Esophagus squamous epithelium (tissue), 5 donors: Measurements from ENCODE around the gene TUBB2B. TPM values are rescaled to one million over a fixed set of nuclear protein-coding genes. Genes with fewer than 3 reads are reported as not detected.

ENCODE experiments used
- DNase-seq: peaks from one replicate; lab custom pipeline; 2025; lab: John Stamatoyannopoulos, UW
- H3K27ac ChIP-seq, 4 donors: fragments of 200-600 bp; sonication (generic); one replicate each; pipeline ENCODE4 v1.5.1; 2016 to 2019; ENCODE audit warnings: mild to moderate bottlenecking in 1 of 4
- H3K27me3 ChIP-seq, 4 donors: fragments of 200-600 bp; sonication (generic); 1 replicate in 3 of 4; 2 replicates in 1 of 4; pipeline versions ENCODE4 v1.5.1 to v1.6.0; 2017 to 2021; ENCODE audit warnings: antibody characterized with exemption in 1 of 4
- H3K36me3 ChIP-seq, 3 donors: fragments of 200-600 bp; sonication (generic); one replicate each; pipeline ENCODE4 v1.5.1; 2016 to 2019
- H3K4me1 ChIP-seq, 3 donors: fragments of 200-600 bp; sonication (generic); one replicate each; pipeline ENCODE4 v1.5.1; 2017 to 2019
- H3K4me3 ChIP-seq, 4 donors: fragments of 200-600 bp; sonication (generic); 1 replicate in 3 of 4; 2 replicates in 1 of 4; pipeline ENCODE4 v1.5.1; 2016 to 2019; ENCODE audit warnings: mild to moderate bottlenecking in 2 of 4, moderate library complexity in 1 of 4
- H3K9me3 ChIP-seq, 3 donors: fragments of 200-600 bp; sonication (generic); one replicate each; pipeline ENCODE4 v1.5.1; 2016 to 2019
- CTCF ChIP-seq, 6 experiments: fragments of 450-650 bp in 4 of 6; fragments of 200-600 bp in 2 of 6; sonication (generic) in 2 of 6; IDR thresholded peaks; one replicate each; pipeline ENCODE4 v1.5.1; 2016 to 2019; ENCODE audit warnings: antibody characterized with exemption in 6 of 6, mild to moderate bottlenecking in 4 of 6, moderate library complexity in 4 of 6
- POLR2A ChIP-seq, 4 donors: fragments of 450-650 bp; IDR thresholded peaks; one replicate each; pipeline ENCODE4 v1.6.1; 2017; ENCODE audit warnings: antibody characterized with exemption in 4 of 4, mild to moderate bottlenecking in 4 of 4, moderate library complexity in 3 of 4
- WGBS, 2 donors: methylation state at CpG; one replicate each; pipeline ENCODE4 v1.1.5; 2018; 5-methylcytosine and 5-hydroxymethylcytosine counted together
- intact Hi-C: fragments of 100-400 bp; cut with DNase I; formaldehyde crosslinking; loops from one replicate; pipeline ENCODE4 v1.15.0; 2022
- total RNA-seq, 4 donors: library from RNA; depleted of rRNA; stranded (reverse); fragments of >200 nt; gene quantifications; one replicate each; pipeline ENCODE4 v1.1.0, GENCODE V29; 2016
- donor health status: DM: yes; HTN: yes; CAD: no.

Gene TUBB2B
- total RNA-seq, 4 donors from 2014 or later = 1.6 to 5.0 (median 3.2) TPM

- Histone ChIP-seq H3K27ac (no peak overlapping the region), H3K27me3 (no peaks in the 10 kb centered on the region), H3K4me3 (no peak overlapping the region), H3K9me3 (no peaks in the 10 kb centered on the region), H3K36me3 (no peaks in the 10 kb centered on the region), H3K4me1 (peaks cover 6 to 15% (median 14%) of the 10 kb centered on the region in 3 donors)
- no peak for DNase-seq
- intact Hi-C loops = no loop called here
- TF ChIP-seq POLR2A (IDR thresholded peaks at IDR 0.05) (no peak), CTCF (IDR thresholded peaks at IDR 0.05) (no peak)
- WGBS, 2 donors = 82 to 97% methylated on average over 2 of the region's 2 CpGs
Measured at GRCh38 chr6:3213334-3213695, 14.1 kb downstream of the TUBB2B start.

GRCh38 chr6:3212261-3212660 lies 15.2 kb downstream of the TUBB2B start:
- intact Hi-C loops = no loop called here
- peaks cover 12 to 26% (median 21%) of the 10 kb centered on the region in 3 donors for H3K4me1 ChIP-seq
- WGBS, 2 donors = 93% methylated on average over 6 of the region's 6 CpGs
- H3K4me3 ChIP-seq = no peak overlapping the region
- H3K36me3 ChIP-seq = no peaks in the 10 kb centered on the region
- no peak for DNase-seq
- peak overlapping the region in 1 of 4 donors; percentile 31 for H3K27ac ChIP-seq
- H3K27me3 ChIP-seq = no peaks in the 10 kb centered on the region
- no peak for TF ChIP-seq CTCF (IDR thresholded peaks at IDR 0.05)
- TF ChIP-seq POLR2A (IDR thresholded peaks at IDR 0.05) = no peak
- H3K9me3 ChIP-seq = no peaks in the 10 kb centered on the region

DNA sequence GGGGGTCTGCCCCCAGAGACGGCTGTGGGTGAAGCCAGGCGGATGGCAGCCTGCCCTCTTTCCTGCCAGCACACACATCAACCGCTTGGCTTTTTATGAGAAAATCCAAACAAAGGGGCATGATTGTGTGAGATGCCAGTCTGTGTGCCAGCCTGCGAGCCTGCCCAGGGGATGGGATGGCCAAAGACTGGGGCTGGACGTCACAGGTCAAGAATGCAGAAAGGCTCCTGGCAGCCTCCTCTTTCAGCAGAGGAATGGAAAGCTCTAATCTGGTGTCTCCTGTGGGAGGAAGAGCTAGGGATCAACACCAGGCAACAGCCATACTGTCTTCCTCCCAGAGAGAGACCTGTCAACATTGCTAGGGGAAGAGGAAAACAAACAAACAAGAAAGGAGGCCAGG lies 15.8 kb downstream of the TUBB2B start:
- no peak for DNase-seq
- H3K27me3 ChIP-seq = no peaks in the 10 kb centered on the region
- peak overlapping the region in 1 of 4 donors; percentile 31 for H3K27ac ChIP-seq
- no peaks in the 10 kb centered on the region for H3K36me3 ChIP-seq
- H3K4me1 ChIP-seq = peaks cover 14 to 30% (median 26%) of the 10 kb centered on the region in 3 donors
- H3K9me3 ChIP-seq = no peaks in the 10 kb centered on the region
- intact Hi-C loops = no loop called here
- WGBS, 2 donors = 72 to 81% methylated on average over 5 of the region's 5 CpGs
- H3K4me3 ChIP-seq = no peak overlapping the region
- TF ChIP-seq CTCF (IDR thresholded peaks at IDR 0.05) (no peak), POLR2A (IDR thresholded peaks at IDR 0.05) (no peak)

- no peak for DNase-seq
- TF ChIP-seq POLR2A (IDR thresholded peaks at IDR 0.05) (no peak), CTCF (IDR thresholded peaks at IDR 0.05) (no peak)
- WGBS, 2 donors = 76 to 84% methylated on average over 7 to 9 of the region's 9 CpGs
- Histone ChIP-seq H3K27me3 (no peaks in the 10 kb centered on the region), H3K4me3 (no peak overlapping the region), H3K4me1 (peaks cover 19 to 44% (median 30%) of the 10 kb centered on the region in 3 donors), H3K36me3 (no peaks in the 10 kb centered on the region), H3K9me3 (no peaks in the 10 kb centered on the region), H3K27ac (peak overlapping the region in 1 of 4 donors; percentile 76)
- intact Hi-C loops = no loop called here
Measured at GRCh38 chr6:3210024-3210610, 17.3 kb downstream of the TUBB2B start.

GRCh38 chr6:3209114-3210023 lies 18.1 kb downstream of the TUBB2B start:
- intact Hi-C loops = no loop called here
- Histone ChIP-seq H3K36me3 (no peaks in the 10 kb centered on the region), H3K27me3 (no peaks in the 10 kb centered on the region), H3K4me1 (peaks cover 19 to 44% (median 30%) of the 10 kb centered on the region in 3 donors), H3K9me3 (no peaks in the 10 kb centered on the region), H3K4me3 (no peak overlapping the region), H3K27ac (peak overlapping the region; percentile 74 to 88 (median 80))
- peak; percentile 14 for DNase-seq
- no peak for TF ChIP-seq POLR2A (IDR thresholded peaks at IDR 0.05)
- TF ChIP-seq CTCF (IDR thresholded peaks at IDR 0.05) = peak in 2 of 6 experiments; percentile 6 to 17
- WGBS, 2 donors = 36 to 46% methylated on average over 17 of the region's 17 CpGs
